B cell (primary cell): ENCODE results near the gene UCMA. TPM values are rescaled to one million over a fixed set of nuclear protein-coding genes. Genes with fewer than 3 reads are reported as not detected.

ENCODE experiments used
- ATAC-seq: fragments of 200-7000 bp; cut with Tn5 transposase; one replicate; pipeline ENCODE4 v1.10.0; 2021; ENCODE audit warnings: low read depth, mild to moderate bottlenecking, moderate number of reproducible peaks, moderate library complexity
- CTCF ChIA-PET: fragments of 350-600 bp; sonication (Branson Sonifier 250); formaldehyde crosslinking; loops from one replicate; lab custom pipeline; 2021; ENCODE audit warnings: antibody characterized with exemption, inconsistent platforms; lab: Charles Lee
- POLR2A ChIA-PET: fragments of 350-600 bp; sonication (Branson Sonifier 250); formaldehyde crosslinking; loops from one replicate; lab custom pipeline; 2021; ENCODE audit warnings: antibody characterized with exemption; lab: Charles Lee
- DNase-seq: peaks from one replicate; pipeline ENCODE4 v3.0.0; 2013
- H2AFZ ChIP-seq: 2 replicates; pipeline ENCODE4 v1.6.1; 2012; ENCODE audit warnings: mild to moderate bottlenecking, low read depth, low read length; ENCODE audit not compliant: insufficient read depth, poor library complexity, severe bottlenecking
- H3K27ac ChIP-seq, 2 donors: 1 replicate in 1 of 2; 2 replicates in 1 of 2; pipeline ENCODE4 v1.5.1; 2012 to 2013; ENCODE audit warnings: low read length in 2 of 2, mild to moderate bottlenecking in 2 of 2, moderate library complexity in 1 of 2
- H3K27me3 ChIP-seq, 4 experiments: fragments of 200-600 bp in 1 of 4; sonication (generic) in 1 of 4; replicated peaks in 1 of 4; 1 replicate in 2 of 4; 2 replicates in 2 of 4; pipeline versions ENCODE4 v1.6.1 to v1.7.0; 2013 to 2016; ENCODE audit warnings: low read length in 3 of 4, mild to moderate bottlenecking in 2 of 4, mixed read lengths in 1 of 4, moderate library complexity in 1 of 4; ENCODE audit not compliant: insufficient read depth in 4 of 4, control insufficient read depth in 3 of 4; ENCODE audit errors: control extremely low read depth in 1 of 4
- H3K36me3 ChIP-seq, 2 experiments: replicated peaks in 1 of 2; 1 replicate in 1 of 2; 2 replicates in 1 of 2; pipeline versions ENCODE4 v1.6.1 to v1.7.1; 2013; ENCODE audit warnings: low read length in 1 of 2; ENCODE audit not compliant: insufficient read depth in 2 of 2, control insufficient read depth in 1 of 2; ENCODE audit errors: control extremely low read depth in 1 of 2, extremely low read depth in 1 of 2
- H3K4me1 ChIP-seq, 2 donors: fragments of 200-600 bp in 1 of 2; sonication (generic) in 1 of 2; 1 replicate in 1 of 2; 2 replicates in 1 of 2; pipeline versions ENCODE4 v1.5.1 to v1.6.1; 2013 to 2017; ENCODE audit warnings: low read length in 2 of 2; ENCODE audit not compliant: control insufficient read depth in 2 of 2, insufficient read depth in 2 of 2
- H3K4me2 ChIP-seq: replicated peaks from 2 replicates; pipeline ENCODE3; 2012; ENCODE audit warnings: mild to moderate bottlenecking, low read depth, low read length; ENCODE audit not compliant: poor library complexity, severe bottlenecking
- H3K4me3 ChIP-seq, 5 experiments: fragments of 200-600 bp in 1 of 5; sonication (generic) in 1 of 5; 1 replicate in 3 of 5; 2 replicates in 2 of 5; pipeline versions ENCODE4 v1.5.1 to v1.7.0; 2011 to 2016; ENCODE audit warnings: low read length in 4 of 5, mild to moderate bottlenecking in 4 of 5, low read depth in 2 of 5, control low read depth in 1 of 5, moderate library complexity in 1 of 5; ENCODE audit not compliant: insufficient read depth in 1 of 5; ENCODE audit errors: control extremely low read depth in 1 of 5, extremely low read depth in 1 of 5
- H3K79me2 ChIP-seq: fragments of 200-600 bp; sonication (generic); one replicate; pipeline ENCODE4 v1.6.0; 2016; ENCODE audit warnings: low read length; ENCODE audit not compliant: control insufficient read depth, insufficient read depth
- H3K9ac ChIP-seq: fragments of 200-600 bp; sonication (generic); 2 replicates; pipeline ENCODE4 v1.6.1; 2017; ENCODE audit warnings: mild to moderate bottlenecking, low read length, moderate library complexity
- H3K9me3 ChIP-seq, 3 donors: one replicate each; pipeline versions ENCODE4 v1.6.1 to v1.7.1; 2013; ENCODE audit warnings: low read length in 2 of 3; ENCODE audit not compliant: control insufficient read depth in 2 of 3, insufficient read depth in 1 of 3; ENCODE audit errors: control extremely low read depth in 1 of 3
- H4K20me1 ChIP-seq: 2 replicates; pipeline ENCODE4 v1.6.0; 2012; ENCODE audit warnings: mild to moderate bottlenecking, low read length; ENCODE audit not compliant: insufficient read depth, control insufficient read depth, poor library complexity, severe bottlenecking
- H3K27ac Mint-ChIP-seq: one replicate; pipeline ENCODE4 v1.8.0; 2021; ENCODE audit warnings: mixed read lengths
- H3K27me3 Mint-ChIP-seq: one replicate; pipeline ENCODE4 v1.8.0; 2021; ENCODE audit warnings: mixed read lengths
- H3K4me1 Mint-ChIP-seq: one replicate; pipeline ENCODE4 v1.8.0; 2021; ENCODE audit warnings: mixed read lengths
- H3K4me3 Mint-ChIP-seq: one replicate; pipeline ENCODE4 v1.8.0; 2021; ENCODE audit warnings: mixed read lengths
- H3K9me3 Mint-ChIP-seq: one replicate; pipeline ENCODE4 v1.8.0; 2022; ENCODE audit warnings: mixed read lengths; ENCODE audit not compliant: insufficient read depth
- EZH2 ChIP-seq: IDR thresholded peaks from 2 replicates; pipeline ENCODE4 v1.6.1; 2012; ENCODE audit warnings: borderline replicate concordance, low read depth, mild to moderate bottlenecking, moderate library complexity, low read length; ENCODE audit not compliant: insufficient read depth, poor library complexity, severe bottlenecking
- WGBS: methylation state at CpG from one replicate; pipeline ENCODE4 v1.1.5; 2013; ENCODE audit warnings: missing lambda C conversion rate; ENCODE audit not compliant: insufficient coverage; 5-methylcytosine and 5-hydroxymethylcytosine counted together
- intact Hi-C: fragments of 100-400 bp; cut with micrococcal nuclease; formaldehyde crosslinking; loops from one replicate; pipeline ENCODE4 v1.10.0; 2022
- polyA plus RNA-seq: library from polyadenylated mRNA; depleted of rRNA; stranded (reverse); fragments of >200 nt; gene quantifications from 2 replicates; pipeline ENCODE4 v1.2.3, GENCODE V29; 2012
- total RNA-seq, 2 donors: library from RNA; stranded (reverse); fragments of 120-200 nt in 1 of 2; gene quantifications; 1 replicate in 1 of 2; 2 replicates in 1 of 2; pipeline versions ENCODE4 v1.2.3 to v1.2.4, GENCODE V29; 2013 to 2022
- TF ChIP-seq, protein P1 (sequence below): fragments of 200-600 bp; IDR thresholded peaks from one replicate; pipeline ENCODE4 v1.8.0; 2022; ENCODE audit warnings: antibody characterized with exemption, mild to moderate bottlenecking

Gene UCMA
- total and polyA plus RNA-seq, 2 donors (not counting 1 experiment from before 2014, with no cell fraction given): not detected

DNA sequence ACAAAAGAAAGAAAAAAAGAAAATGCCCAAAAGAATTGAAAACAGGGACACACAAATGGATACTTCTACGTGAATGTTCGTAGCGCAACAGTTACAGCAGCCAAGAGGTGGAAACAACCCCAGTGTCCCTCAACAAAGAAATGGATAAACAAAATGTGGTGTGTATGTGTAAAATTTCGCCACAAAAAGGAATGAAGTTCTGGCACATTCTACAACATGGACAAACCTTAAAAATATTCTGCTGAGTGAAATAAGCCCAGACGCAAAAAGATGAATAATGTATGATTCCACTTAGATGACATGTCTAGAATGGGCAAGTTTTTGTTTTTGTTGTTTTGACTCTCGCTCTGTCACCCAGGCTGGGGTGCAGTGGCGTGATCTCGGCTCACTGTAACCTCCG lies 10.9 kb downstream of the UCMA start:
- 91% methylated on average over 5 of the region's 9 CpGs for WGBS
- ATAC-seq (no peak), DNase-seq (no peak)
- Histone ChIP-seq H3K36me3 (no peaks in the 10 kb centered on the region), H4K20me1 (no peaks in the 10 kb centered on the region), H3K4me2 (no peak overlapping the region), H3K27ac (no peak overlapping the region), H3K4me3 (no peak overlapping the region), H2AFZ (no peak overlapping the region), H3K4me1 (no peaks in the 10 kb centered on the region), H3K9me3 (no peaks in the 10 kb centered on the region), H3K79me2 (no peaks in the 10 kb centered on the region), H3K9ac (no peak overlapping the region), H3K27me3 (no peaks in the 10 kb centered on the region)
- intact Hi-C loops: no loop called here
- Mint-ChIP-seq H3K4me1 (no peaks in the 10 kb centered on the region), H3K27me3 (no peaks in the 10 kb centered on the region), H3K9me3 (no peaks in the 10 kb centered on the region), H3K27ac (no peak overlapping the region), H3K4me3 (no peak overlapping the region)
- ChIA-PET CTCF (no interaction called here), POLR2A (no interaction called here)
- TF ChIP-seq EZH2: no peak
- TF ChIP-seq, protein P1, sequence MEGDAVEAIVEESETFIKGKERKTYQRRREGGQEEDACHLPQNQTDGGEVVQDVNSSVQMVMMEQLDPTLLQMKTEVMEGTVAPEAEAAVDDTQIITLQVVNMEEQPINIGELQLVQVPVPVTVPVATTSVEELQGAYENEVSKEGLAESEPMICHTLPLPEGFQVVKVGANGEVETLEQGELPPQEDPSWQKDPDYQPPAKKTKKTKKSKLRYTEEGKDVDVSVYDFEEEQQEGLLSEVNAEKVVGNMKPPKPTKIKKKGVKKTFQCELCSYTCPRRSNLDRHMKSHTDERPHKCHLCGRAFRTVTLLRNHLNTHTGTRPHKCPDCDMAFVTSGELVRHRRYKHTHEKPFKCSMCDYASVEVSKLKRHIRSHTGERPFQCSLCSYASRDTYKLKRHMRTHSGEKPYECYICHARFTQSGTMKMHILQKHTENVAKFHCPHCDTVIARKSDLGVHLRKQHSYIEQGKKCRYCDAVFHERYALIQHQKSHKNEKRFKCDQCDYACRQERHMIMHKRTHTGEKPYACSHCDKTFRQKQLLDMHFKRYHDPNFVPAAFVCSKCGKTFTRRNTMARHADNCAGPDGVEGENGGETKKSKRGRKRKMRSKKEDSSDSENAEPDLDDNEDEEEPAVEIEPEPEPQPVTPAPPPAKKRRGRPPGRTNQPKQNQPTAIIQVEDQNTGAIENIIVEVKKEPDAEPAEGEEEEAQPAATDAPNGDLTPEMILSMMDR: no peak

DNA sequence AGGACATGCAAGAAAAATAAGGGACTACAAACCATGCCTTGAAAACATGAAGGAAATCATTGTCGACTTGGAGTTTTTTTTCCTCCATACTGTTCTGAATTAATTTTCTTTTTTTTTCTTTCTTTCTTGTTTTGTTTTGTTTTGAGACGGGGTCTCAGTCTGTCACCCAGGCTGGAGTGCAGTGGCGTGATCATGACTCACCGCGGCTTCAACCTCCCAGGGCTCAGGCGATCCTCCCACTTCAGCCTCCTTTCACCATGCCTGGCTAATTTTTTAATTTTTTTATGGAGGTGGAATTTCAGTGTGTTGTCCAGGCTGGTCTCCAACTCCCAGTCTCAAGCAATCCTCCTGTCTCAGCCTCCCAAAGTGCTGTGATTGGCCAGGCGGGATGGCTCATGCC lies 11.6 kb downstream of the UCMA start:
- Histone ChIP-seq H3K27me3 (no peaks in the 10 kb centered on the region), H3K9ac (no peak overlapping the region), H3K9me3 (no peaks in the 10 kb centered on the region), H3K36me3 (no peaks in the 10 kb centered on the region), H3K4me1 (no peaks in the 10 kb centered on the region), H3K27ac (no peak overlapping the region), H3K4me2 (no peak overlapping the region), H3K79me2 (no peaks in the 10 kb centered on the region), H2AFZ (no peak overlapping the region), H3K4me3 (no peak overlapping the region), H4K20me1 (no peaks in the 10 kb centered on the region)
- 100% methylated on average over 1 of the region's 7 CpGs for WGBS
- H3K4me3 Mint-ChIP-seq: no peak overlapping the region
- CTCF ChIA-PET: no interaction called here
- TF ChIP-seq, protein P1: no peak
- no peak for TF ChIP-seq EZH2
- ATAC-seq: no peak
- no peaks in the 10 kb centered on the region for H3K9me3 Mint-ChIP-seq
- DNase-seq: no peak
- no peaks in the 10 kb centered on the region for H3K27me3 Mint-ChIP-seq
- no peak overlapping the region for H3K27ac Mint-ChIP-seq
- H3K4me1 Mint-ChIP-seq: no peaks in the 10 kb centered on the region
- POLR2A ChIA-PET: no interaction called here
- intact Hi-C loops: no loop called here
